NCI-H82 treated with DMSO at 0.1 percent for 48 hours (cell line): ENCODE data around the gene TJP1.
"Not testable (repeated sequence)": the region's sequence is repeated elsewhere in the genome, so short reads cannot be mapped to it uniquely, and the experiment has no call there.

Experiments
- DNase-seq: peaks from one replicate; lab custom pipeline; 2025; ENCODE audit not compliant: unreplicated experiment; lab: John Stamatoyannopoulos, UW

The TJP1 gene

DNA sequence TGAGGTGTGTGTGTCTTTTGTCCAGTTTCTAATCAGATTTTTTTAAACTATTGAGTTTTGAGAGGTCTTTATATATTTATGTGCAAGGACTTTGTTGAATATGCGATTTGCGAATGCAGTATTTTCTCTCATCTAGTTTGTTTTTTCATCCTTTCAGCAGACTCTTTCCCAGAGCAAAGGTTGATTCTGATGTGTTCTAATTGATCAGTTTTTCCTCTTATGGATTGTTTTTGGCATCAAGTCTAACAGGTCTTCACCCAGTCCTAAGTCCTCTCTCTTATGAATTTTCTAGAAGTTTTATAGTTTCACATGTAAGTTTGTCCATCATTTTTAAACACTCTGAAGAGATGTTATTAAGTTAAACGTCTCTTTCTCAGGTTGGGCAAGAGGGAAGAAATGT, 17.8 kb upstream of the TJP1 start:
- DNase-seq: no peak

DNA sequence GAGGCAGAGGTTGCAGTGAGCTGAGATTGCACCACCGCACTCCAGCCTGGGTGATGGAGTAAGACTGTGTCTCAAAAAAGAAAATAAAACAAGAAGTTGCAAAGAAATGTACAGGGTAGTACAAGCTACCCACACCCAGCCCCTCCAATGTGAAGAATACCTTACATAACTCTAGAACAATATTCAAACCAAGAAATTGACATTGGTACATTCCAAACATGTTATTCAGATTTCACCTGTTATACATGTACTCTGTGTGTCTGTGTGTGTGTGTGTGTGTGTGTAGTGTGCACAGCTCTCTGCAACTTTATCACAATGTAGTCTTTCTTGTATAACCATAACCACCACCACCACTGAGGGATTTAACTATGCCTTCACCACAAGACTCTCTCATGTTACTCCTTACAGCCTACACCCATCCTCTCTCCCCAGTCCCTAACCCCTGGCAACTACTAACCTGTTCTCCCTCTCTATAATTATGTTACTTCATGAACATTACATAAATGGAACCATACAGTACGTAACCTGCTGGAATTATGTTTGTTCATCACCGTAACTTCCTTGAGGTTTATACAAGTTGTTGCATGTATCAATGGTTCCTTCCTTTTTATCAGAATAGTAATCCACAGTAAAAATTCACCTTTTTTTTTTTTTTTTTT, 16.2 kb upstream of the TJP1 start:
- DNase-seq: no peak

DNA sequence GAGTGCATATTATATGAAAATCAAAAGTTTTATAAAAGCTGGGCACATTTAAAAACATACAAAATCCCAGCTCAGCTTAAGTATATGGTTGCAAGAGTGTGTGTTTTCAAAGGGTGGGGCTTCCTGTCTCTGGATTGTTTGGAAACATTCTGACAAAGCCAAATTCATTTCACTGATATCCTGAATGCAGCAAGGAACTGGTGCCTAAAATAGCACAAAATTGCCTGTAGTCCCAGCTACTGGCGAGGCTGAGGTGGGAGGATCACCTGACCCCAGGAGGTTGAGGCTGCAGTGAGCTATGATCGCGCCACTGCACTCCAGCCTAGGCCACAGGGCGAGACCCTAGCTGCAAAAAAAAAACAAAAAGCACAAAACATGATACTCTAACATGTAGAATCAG, 13.0 kb upstream of the TJP1 start:
- DNase-seq: no peak

DNA sequence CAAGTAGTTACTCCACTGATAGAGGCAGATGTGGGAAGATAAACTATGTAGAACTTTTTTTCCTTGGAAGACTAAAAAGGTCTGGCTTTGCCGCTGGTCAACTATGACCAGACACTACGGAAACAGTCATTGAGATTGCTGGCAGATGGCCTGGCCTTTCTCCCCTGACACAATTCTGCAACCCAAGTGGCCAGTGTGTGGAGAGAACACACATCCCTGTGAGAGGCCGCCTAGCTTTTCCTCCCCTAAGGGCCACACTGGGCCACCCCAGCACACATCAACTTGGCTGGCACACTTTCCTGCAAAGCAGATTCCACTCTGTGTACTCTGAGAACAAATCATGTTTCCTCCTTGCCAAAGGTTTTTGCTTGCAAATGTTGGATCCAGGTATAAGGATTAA, 10.4 kb upstream of the TJP1 start:
- DNase-seq: no peak

DNA sequence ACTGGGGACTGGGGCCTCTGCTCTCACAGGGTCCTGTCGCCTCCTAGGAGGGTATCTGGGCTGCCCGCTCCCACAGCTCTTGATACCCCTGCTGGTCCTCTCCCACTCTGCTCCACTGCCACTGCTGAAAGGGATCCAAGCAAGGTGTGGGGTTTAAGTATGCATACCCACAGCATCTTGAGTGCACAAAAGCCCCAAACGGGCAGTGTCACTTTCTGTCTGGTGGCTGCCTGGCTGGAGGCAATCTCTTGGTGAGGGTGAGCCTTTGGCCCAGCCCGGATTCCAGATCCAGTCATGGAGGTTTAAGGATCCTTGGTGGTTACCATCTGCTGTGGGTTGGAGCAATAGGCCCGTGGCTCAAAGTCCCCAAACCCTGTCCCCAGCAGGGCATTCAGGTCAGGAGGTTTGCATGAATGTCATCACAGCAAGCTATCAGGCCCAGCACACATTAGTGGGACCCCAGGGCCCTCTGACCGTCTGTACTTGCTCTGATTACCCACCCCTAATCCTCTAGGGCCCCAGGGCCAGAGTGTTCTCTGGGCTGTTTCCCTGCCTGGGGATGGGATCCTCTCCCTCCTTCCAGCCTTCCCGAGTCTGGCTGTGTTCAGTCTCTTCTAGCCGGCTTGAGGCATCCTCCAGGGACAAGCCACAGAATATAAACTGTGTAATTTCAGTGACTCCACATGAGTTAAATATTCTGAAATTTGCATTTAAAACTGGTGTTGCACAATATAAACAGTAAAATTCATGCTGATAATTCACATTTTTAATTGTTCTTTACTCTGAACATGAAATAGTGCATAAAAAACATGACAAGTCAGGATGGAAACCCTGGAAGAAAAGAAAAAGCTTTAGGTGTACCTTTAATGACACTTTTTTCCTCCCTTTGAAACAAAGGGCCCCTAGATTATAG, 4.9 kb upstream of the TJP1 start:
- no peak for DNase-seq

DNA sequence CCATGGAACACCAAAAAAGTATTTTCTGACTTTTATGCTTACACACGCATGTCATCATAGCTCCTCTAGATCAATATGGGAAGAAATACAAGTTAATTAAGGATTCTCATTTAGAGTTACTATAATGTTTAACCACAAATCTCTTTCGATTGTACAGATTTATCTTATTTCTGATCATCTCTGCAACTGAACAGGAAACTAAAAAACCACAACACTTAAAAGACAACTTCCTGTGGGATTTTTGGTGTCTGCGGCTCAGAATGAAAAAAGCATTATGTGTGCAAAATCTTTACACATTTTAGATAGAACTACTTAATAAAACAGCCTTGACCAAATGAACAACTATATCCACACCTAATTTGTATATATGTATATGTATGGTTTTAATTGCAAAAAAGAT, 3.0 kb upstream of the TJP1 start:
- DNase-seq: no peak

DNA sequence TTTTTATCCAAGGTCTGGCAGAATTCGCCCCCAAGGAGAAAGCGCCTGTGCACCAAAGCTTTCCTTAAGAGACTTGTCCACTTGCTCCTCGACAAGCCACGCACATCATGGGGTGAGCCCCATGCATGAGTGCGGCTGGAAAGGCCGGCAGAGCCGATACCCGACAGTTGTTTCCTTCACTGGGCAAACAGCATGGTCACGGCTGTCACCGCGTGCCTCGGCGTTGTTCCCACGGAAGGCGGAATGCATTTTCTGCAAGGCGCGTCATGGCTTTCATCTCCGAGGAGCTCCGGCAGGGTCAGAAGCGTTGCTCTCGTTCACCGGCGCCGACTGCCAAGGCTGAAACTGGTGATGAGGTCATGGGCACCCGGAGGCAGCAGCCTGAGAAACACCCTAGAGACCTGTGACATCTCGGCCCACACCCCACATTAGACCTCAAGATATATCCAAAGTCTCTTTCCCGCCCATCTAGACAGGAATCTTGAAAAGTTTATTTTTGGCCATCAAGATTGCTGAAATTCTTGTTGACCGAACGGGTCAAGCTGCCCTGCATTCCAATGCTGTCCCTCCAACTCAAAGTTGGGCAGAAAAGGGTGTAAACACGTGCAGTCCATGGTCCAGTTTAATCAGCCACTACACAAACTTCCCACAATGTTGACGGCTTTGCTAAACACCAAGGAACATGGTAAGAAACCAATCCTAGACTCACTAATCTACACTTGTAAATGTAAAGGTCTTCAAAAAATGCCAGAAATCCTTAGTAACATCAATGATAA, 604 bp upstream of the TJP1 start:
- DNase-seq: peak; percentile 39

DNA sequence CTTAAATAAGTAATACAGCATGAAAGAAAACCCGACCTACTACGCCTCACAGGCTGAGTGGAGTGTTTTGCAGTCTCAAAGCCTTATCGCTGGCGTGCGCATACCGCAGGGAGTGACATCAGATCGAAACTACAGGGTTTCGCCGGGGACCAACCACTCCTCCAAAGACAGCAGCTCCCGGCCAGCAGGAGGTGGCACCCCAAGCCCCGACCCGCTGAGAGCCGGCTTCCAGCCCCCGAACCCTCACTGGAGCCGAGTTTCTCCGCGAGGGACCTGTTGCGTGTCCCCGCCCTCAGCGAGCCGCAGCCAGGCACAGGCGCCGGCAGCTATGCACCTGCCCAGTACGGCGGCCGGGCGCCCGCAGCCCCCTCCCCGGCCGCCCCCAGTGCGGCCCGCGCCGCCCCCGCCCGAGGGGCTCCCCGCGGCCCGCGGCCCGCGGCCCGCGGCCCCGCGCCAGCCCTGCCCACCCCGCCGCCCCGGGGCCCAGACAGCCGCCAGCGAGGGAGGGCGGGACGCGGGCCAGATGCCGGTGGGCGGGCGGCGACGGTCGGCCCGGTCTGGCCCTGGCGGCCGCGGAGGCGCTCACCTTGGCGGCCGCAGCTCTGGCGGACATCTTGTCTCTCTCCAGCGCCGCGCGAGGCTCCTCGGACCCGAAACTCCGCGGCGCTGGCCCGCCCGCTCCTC, 710 bp downstream of the TJP1 start:
- no peak for DNase-seq

DNA sequence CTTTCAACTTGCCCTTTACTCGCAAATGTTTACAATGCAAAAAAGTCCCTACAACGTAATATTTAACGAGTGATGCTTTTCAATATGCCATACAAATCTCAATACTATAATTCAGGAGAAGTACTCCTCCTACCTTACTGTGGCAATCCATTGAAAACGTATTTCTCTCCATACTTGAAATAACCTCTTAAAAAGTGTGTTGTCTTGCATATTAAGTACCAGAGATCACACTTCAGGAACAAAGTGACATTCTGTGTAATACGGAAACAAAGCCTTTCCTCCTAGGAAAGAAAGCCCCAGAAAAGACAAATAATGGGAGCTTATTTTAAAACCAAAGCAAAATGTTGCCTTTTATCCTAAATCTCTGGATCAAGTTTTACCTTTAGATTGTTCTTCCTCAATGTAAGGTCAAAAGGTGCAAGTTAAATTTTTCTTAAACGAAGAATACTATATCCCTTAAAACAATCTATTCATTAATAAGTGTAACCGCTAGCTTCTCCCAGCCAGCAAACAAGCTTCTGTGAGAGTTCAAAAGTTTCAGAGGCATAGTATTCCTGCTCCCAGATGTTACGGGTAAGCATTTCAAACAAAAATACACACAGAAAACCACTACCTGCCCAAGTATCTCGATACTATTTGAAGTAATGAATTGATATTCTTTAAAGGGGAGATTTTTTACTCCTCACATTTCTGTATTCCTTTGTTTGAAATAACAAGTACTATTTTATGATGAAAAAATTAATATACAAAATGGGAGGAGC, 1.7 kb downstream of the TJP1 start:
- DNase-seq: no peak

DNA sequence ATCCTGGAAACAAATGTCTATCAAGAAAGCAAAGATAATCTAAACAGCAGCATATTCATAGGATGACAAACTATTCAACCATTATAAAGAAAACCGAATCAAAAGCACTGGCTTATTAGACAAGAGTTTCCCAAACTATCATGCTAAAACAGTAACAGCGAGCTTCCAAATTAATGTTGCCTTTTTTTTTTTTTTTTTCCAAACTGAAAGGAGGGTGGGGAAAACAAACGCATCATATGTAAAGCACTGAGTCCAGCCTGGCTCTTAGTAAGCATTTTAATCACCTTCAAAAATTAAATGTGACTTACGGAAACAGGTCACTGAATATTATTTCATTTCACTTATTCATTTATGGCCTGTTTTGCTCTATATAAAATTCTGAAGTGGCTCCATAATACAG, 2.3 kb downstream of the TJP1 start:
- DNase-seq: no peak

DNA sequence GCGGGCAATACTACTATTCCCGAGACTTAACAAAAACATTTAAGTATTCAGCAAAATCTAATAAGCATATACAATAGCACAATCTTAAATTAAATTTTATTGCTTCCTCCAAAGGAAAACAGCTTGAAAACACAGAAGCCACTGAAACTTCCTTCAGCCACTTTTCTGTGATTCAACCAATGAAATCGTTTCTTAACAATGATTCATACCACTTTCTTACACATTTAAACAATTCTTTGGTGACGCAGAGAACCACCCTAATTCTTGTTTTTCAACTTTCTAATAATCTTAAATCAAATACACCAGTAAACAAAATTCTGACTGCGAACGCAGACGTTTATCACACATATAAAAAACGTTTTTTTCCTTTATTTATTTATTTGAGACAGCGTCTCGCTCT, 4.1 kb downstream of the TJP1 start:
- DNase-seq: no peak

DNA sequence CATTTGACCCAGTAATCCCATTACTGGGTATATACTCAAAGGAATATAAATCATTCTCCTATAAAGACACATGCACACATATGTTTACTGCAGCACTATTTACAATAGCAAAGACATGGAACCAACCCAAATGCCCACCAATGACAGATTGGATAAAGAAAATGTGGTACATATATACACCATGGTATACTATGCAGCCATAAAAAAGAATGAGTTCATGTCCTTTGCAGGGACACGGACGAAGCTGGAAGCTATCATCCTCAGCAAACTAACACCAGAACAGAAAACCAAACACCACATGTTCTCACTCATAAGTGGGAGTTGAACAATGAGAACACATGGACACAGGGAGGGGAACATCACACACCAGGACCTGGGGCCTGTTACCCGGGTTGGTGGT, 4.8 kb downstream of the TJP1 start:
- DNase-seq: not testable (repeated sequence)

DNA sequence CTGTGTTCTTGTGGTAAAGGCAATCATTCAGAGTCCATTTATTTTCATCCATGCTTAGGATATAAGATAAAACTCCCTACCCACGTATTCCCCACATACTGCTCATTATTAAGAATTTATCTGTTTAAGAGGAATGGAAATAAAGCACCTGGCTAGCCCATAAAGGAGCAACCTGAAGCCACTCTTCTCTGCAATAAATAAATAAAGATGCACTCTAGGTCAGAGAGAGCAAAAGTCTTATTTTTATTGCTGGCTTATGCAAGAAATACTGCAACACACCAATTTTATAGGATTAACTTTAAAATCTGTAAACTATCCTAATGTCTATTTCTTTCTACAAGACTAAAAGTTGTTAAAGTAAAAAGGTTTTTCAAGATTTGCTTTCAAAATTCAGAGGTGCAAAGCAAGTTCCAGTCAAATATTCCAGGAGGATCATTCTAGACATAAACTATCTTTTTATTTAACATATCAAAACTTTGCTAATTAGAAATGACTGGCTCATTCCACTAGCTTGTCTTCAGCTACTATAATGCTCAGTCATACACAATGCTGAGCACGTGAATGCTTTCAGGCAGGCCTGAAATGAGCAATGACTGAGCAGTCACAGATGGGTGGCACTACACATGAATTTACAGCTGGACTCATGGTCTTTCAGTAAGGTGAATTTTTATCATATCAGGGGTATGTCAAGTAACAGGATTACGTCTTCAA, 7.1 kb downstream of the TJP1 start:
- peak; percentile 4 for DNase-seq

DNA sequence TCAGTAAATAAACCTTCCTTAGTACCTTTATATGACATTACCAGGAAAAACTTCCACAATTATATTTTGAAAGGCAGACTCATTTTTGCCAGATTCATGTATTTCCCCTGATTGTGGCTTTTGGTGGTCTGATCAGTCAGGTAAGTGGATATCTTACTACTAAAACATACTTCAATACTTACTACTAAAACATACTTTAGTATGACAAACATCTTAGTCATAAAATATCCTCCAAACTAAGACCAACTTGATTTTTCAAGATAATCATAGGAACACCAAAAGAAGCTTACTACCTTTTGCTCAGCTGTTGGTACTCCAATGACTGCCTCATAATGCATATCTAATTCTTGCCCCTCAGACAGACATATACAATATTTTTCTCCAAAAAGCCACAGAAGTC, 9.3 kb downstream of the TJP1 start:
- no peak for DNase-seq

DNA sequence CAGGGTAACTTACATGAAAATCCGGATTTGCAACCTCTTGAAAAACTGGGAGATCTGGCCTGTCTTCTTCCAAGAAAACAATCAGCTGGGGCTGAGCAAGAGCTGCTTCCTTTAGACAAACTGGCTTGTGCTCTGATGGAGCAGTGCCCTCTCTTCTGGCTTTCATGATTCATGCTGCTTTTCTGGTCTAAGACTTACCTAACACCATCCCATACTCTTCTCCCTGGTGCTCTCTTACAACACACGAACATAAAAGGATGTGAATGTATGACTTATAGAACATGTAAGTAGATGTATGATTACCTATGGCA, 9.9 kb downstream of the TJP1 start:
- DNase-seq: no peak

DNA sequence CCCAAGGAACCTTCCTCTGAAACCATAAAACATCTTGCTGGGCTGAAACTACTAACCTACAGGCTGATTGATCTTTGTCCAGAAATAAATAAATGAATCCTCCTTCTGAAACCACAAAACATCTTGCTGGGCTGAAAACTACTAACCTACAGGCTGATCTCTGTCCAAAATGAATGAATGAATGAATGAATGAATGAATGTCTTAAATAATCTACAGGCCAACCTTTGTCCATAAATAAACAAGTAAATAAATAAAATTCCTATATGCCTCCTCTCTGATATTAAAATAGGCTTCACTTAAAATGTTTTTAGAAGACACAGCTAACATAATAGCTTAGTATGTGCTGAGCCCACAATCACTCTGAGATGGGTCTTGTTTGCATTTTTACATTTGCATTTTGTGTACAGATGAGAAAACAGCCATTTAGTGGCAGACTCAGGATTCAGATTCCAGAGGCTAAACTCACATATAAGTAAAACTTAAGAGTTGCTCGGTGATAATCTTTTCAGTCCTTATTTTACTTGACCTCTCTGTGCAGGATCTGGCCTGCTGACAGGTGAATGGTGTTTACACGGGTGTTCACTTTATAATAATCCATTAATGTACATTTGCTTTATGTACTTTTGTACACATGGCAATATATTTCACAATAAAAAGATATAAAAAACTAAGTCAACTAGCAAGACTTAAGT, 10.4 kb downstream of the TJP1 start:
- no peak for DNase-seq

DNA sequence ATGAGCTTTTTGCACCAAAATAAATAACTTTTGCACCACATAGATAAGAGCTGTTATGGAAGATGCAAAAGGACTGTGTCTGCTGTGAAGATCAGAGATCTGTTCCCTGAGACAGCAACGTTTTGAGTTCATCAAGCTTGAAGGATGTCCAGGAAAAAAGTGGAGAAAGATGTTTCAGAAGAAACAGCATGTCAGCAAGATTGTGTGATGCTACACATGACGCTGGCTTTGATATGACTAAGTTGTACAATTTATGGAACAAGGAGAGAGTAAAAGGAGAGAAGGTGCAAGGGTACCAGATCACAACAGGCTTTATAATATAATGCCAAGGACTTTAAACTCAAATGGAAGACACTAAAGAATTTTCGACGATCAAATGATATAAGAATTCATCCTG, 16.6 kb downstream of the TJP1 start:
- DNase-seq: no peak

DNA sequence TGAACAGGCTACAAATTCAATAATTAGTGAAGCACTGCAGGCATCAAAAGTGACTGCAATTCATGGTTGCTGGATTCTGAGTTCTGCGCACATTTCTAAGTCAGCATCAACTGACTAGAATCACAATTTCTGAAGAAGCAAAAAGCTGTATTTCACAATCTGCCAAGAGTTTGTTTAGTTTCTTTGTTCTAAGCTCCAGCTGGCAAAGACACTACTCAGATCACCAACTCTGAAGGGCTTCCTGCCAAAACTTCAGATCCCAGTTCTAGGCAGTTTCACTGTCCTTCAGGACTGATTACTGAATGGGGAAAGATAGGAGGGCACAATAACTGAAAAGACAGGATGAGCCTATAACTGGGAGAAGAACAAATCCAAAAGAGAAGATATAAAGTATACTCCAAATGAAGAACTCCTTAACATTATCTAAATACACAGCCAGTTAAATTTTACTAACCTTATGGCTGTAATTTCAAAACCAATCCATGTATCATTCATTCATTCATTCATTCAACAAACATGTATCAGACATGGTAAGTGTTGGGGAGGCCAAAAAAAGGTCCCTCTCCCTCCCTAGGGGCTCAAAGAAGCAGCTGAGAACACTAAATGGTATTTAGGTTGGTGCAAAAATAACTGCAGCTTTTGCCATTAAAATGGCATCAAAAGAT, 17.1 kb downstream of the TJP1 start:
- no peak for DNase-seq

DNA sequence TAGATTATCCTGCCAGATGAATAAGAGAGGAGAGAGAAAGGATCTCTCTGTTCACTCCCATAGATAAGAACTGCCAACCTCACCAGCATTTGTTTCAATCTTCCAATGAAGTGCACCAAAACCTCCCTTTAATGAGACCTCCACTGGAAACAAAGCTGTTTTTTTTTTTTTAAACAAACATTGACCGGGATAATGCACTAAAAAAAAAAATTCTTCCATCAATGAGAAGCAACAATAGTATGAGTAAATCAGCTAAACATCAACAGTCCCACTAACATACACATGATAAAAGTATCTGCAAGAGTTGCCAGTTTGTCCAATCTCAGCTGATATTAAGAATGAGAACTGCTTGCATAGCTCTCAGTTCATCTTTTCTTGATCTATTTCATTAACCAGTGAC, 19.9 kb downstream of the TJP1 start:
- DNase-seq: no peak
